ENCODE results near the gene ZNF467.

Gene ZNF467

GRCh38 chr7:149814494-149814893 is 41.1 kb upstream of the ZNF467 start:
- H3K4me1 ChIP-seq: no peaks in the 10 kb centered on the region

DNA sequence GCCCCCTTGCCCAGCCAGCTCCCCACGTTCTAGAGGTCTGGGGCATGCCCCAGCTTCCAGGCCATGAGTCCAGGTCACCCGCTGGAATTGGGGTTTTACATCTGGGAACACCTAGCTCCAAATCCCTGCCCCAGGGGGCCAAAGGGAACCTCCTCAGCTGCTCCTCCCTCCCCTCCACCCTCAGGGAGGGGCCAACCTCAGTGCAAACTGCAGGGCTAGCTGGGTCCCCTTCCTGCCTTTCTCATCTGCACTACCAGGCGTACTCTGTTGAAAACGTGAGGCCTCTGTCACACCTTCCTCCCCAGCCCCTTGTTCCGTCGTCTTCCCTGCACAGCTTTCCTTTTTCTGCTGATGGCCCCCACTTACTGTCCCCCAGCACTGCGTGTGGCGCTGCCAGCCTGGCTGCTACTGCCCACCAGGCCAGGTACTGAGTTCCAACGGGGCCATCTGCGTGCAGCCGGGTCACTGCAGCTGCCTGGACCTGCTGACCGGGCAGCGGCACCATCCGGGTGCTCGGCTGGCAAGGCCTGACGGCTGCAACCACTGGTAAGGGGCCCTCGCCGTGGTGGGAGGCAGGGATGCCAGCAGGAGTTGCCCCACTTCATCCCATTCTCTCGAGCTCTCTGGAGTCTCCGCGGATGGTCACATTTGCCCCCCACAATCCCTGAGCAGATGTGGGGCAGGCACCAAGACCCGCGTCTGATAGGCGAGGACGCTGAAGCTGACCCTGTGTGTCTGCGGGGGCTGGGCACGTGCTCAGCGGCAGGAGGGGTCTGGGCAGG is 40.1 kb upstream of the ZNF467 start:
- Histone ChIP-seq H3K36me3 (ENCODE audit: control insufficient read depth, insufficient read depth, low read length) (no peaks in the 10 kb centered on the region), H3K4me1 (no peaks in the 10 kb centered on the region), H3K4me2 (ENCODE audit: low read length) (no peak overlapping the region), H3K4me3 (ENCODE audit: low read depth, low read length) (no peak overlapping the region), H3K27me3 (ENCODE audit: control insufficient read depth, insufficient read depth, low read length) (no peaks in the 10 kb centered on the region), H3K79me2 (no peaks in the 10 kb centered on the region), H3K27ac (no peak overlapping the region), H3K9ac (no peak overlapping the region), H2AFZ (no peak overlapping the region), H3K9me3 (ENCODE audit: control insufficient read depth, low read length) (no peaks in the 10 kb centered on the region)
- TF ChIP-seq, protein P1, sequence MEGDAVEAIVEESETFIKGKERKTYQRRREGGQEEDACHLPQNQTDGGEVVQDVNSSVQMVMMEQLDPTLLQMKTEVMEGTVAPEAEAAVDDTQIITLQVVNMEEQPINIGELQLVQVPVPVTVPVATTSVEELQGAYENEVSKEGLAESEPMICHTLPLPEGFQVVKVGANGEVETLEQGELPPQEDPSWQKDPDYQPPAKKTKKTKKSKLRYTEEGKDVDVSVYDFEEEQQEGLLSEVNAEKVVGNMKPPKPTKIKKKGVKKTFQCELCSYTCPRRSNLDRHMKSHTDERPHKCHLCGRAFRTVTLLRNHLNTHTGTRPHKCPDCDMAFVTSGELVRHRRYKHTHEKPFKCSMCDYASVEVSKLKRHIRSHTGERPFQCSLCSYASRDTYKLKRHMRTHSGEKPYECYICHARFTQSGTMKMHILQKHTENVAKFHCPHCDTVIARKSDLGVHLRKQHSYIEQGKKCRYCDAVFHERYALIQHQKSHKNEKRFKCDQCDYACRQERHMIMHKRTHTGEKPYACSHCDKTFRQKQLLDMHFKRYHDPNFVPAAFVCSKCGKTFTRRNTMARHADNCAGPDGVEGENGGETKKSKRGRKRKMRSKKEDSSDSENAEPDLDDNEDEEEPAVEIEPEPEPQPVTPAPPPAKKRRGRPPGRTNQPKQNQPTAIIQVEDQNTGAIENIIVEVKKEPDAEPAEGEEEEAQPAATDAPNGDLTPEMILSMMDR (IDR thresholded peaks at IDR 0.05): no peak

More at GRCh38 chr7:149814494-149814893, 41.1 kb upstream of the ZNF467 start:
- Histone ChIP-seq H2AFZ (no peak overlapping the region), H3K4me3 (ENCODE audit: low read depth, low read length) (no peak overlapping the region), H3K9me3 (ENCODE audit: control insufficient read depth, low read length) (no peaks in the 10 kb centered on the region), H3K4me2 (ENCODE audit: low read length) (no peak overlapping the region), H3K79me2 (no peaks in the 10 kb centered on the region), H3K36me3 (ENCODE audit: control insufficient read depth, insufficient read depth, low read length) (no peaks in the 10 kb centered on the region), H3K9ac (no peak overlapping the region), H3K27ac (no peak overlapping the region), H3K27me3 (ENCODE audit: control insufficient read depth, insufficient read depth, low read length) (no peaks in the 10 kb centered on the region)
- TF ChIP-seq, protein P1 (IDR thresholded peaks at IDR 0.05): no peak

- Histone ChIP-seq H3K4me3 (ENCODE audit: low read depth, low read length) (no peak overlapping the region), H2AFZ (no peak overlapping the region), H3K9ac (no peak overlapping the region), H3K9me3 (ENCODE audit: control insufficient read depth, low read length) (no peaks in the 10 kb centered on the region), H3K36me3 (ENCODE audit: control insufficient read depth, insufficient read depth, low read length) (no peaks in the 10 kb centered on the region), H3K4me1 (no peaks in the 10 kb centered on the region), H3K27me3 (ENCODE audit: control insufficient read depth, insufficient read depth, low read length) (no peaks in the 10 kb centered on the region), H3K4me2 (ENCODE audit: low read length) (no peak overlapping the region), H3K79me2 (no peaks in the 10 kb centered on the region), H3K27ac (no peak overlapping the region)
- TF ChIP-seq, protein P1 (IDR thresholded peaks at IDR 0.05): no peak
Measured at GRCh38 chr7:149811831-149812490, 38.6 kb upstream of the ZNF467 start.

- Histone ChIP-seq H3K27me3 (ENCODE audit: control insufficient read depth, insufficient read depth, low read length) (no peaks in the 10 kb centered on the region), H2AFZ (no peak overlapping the region), H3K79me2 (no peaks in the 10 kb centered on the region)
Measured at GRCh38 chr7:149811221-149811620, 37.8 kb upstream of the ZNF467 start.

More at GRCh38 chr7:149811221-149811620, 37.8 kb upstream of the ZNF467 start:
- no peak overlapping the region for H3K27ac ChIP-seq
- no peak overlapping the region for H3K4me2 ChIP-seq (ENCODE audit: low read length)
- no peak overlapping the region for H3K9ac ChIP-seq
- H3K36me3 ChIP-seq (ENCODE audit: control insufficient read depth, insufficient read depth, low read length): no peaks in the 10 kb centered on the region
- H3K4me1 ChIP-seq: no peaks in the 10 kb centered on the region
- no peaks in the 10 kb centered on the region for H3K9me3 ChIP-seq (ENCODE audit: control insufficient read depth, low read length)
- no peak overlapping the region for H3K4me3 ChIP-seq (ENCODE audit: low read depth, low read length)
- TF ChIP-seq, protein P1 (IDR thresholded peaks at IDR 0.05): no peak

Measured in parathyroid adenoma (tissue), 2 donors.